Esophagus muscularis mucosa (tissue), 4 donors: ENCODE measurements around the gene ZNF3. TPM values are rescaled to one million over a fixed set of nuclear protein-coding genes. Genes with fewer than 3 reads are reported as not detected.
A peak's percentile ranks its signal among the peaks of the same experiment; 100 is the strongest.
"Not testable (repeated sequence)": the region's sequence is repeated elsewhere in the genome, so short reads cannot be mapped to it uniquely, and the experiment has no call there.

Experiments used
- DNase-seq: peaks from one replicate; pipeline ENCODE4 v3.0.0-alpha.2; 2017; ENCODE audit errors: extremely low spot score
- H3K27ac ChIP-seq, 4 donors: fragments of 200-600 bp; sonication (generic); replicated peaks in 1 of 4; 1 replicate in 3 of 4; 2 replicates in 1 of 4; pipeline ENCODE4 v1.5.1; 2016 to 2019; ENCODE audit warnings: mild to moderate bottlenecking in 1 of 4
- H3K27me3 ChIP-seq, 4 donors: fragments of 200-600 bp; sonication (generic); one replicate each; pipeline versions ENCODE4 v1.5.1 to v1.6.0; 2016 to 2019
- H3K36me3 ChIP-seq, 4 donors: fragments of 200-600 bp; sonication (generic); one replicate each; pipeline ENCODE4 v1.5.1; 2016 to 2019
- H3K4me1 ChIP-seq, 4 donors: fragments of 200-600 bp; sonication (generic); one replicate each; pipeline ENCODE4 v1.5.1; 2016 to 2019
- H3K4me3 ChIP-seq, 4 donors: fragments of 200-600 bp; sonication (generic); 1 replicate in 2 of 4; 2 replicates in 2 of 4; pipeline ENCODE4 v1.5.1; 2016 to 2019; ENCODE audit warnings: mild to moderate bottlenecking in 4 of 4, moderate library complexity in 1 of 4
- H3K9me3 ChIP-seq, 4 donors: fragments of 200-600 bp; sonication (generic); 1 replicate in 3 of 4; 2 replicates in 1 of 4; pipeline ENCODE4 v1.5.1; 2016 to 2019
- CTCF ChIP-seq, 3 experiments: fragments of 200-600 bp in 2 of 3; fragments of 450-650 bp in 1 of 3; sonication (generic) in 2 of 3; IDR thresholded peaks; one replicate each; pipeline ENCODE4 v1.5.1; 2017 to 2019; ENCODE audit warnings: antibody characterized with exemption in 3 of 3, mild to moderate bottlenecking in 2 of 3, moderate library complexity in 1 of 3
- EP300 ChIP-seq: sonication (generic); formaldehyde crosslinking; IDR thresholded peaks from one replicate; pipeline ENCODE4 v1.6.1; 2017; ENCODE audit warnings: antibody characterized with exemption
- POLR2A ChIP-seq: fragments of 450-650 bp; IDR thresholded peaks from one replicate; pipeline ENCODE4 v1.6.1; 2017; ENCODE audit warnings: antibody characterized with exemption, moderate library complexity, mild to moderate bottlenecking, low read depth
- POLR2AphosphoS5 ChIP-seq, 2 donors: sonication (generic); formaldehyde crosslinking; IDR thresholded peaks; one replicate each; pipeline ENCODE4 v1.6.1; 2017; ENCODE audit warnings: antibody characterized with exemption in 2 of 2
- WGBS: methylation state at CpG from one replicate; pipeline ENCODE4 v1.1.5; 2018; 5-methylcytosine and 5-hydroxymethylcytosine counted together
- intact Hi-C: fragments of 100-400 bp; cut with DNase I; formaldehyde crosslinking; loops from one replicate; pipeline ENCODE4 v1.15.1; 2023
- total RNA-seq, 4 donors: library from RNA; depleted of rRNA; stranded (reverse); fragments of >200 nt; gene quantifications; one replicate each; pipeline versions ENCODE4 v1.1.0 to v1.2.1, GENCODE V29; 2016

The ZNF3 gene
- 10 to 100 TPM; 15.6 to 25.3 (median 20.7) TPM for total RNA-seq

- peak; percentile 100 for DNase-seq
- intact Hi-C loops = loop anchor here (5.0 to 10.0 kb wide), 3 partner anchors 46 to 167 kb away; partner anchors contain the start of genes MBLAC1 and TRIM4
- peak within 1 kb of the TSS; percentile 87 to 92 (median 88) for H3K27ac ChIP-seq
- peaks cover 29 to 44% (median 41%) of the 10 kb centered on the region in 4 donors for H3K4me1 ChIP-seq
- H3K36me3 ChIP-seq = peaks cover 0 to 34% (median 30%) of the 10 kb centered on the region in 4 donors
- H3K4me3 ChIP-seq = peak within 1 kb of the TSS; percentile 97 to 99 (median 98)
- H3K27me3 ChIP-seq = no peaks in the 10 kb centered on the region
- WGBS = under 1% methylated on average over 37 of the region's 55 CpGs
- TF ChIP-seq CTCF (IDR thresholded peaks at IDR 0.05) (peak; percentile 93 to 95 (median 94)), EP300 (no peak), POLR2A (peak; percentile 43), POLR2AphosphoS5 (IDR thresholded peaks at IDR 0.05) (peak; percentile 89 to 97)
- H3K9me3 ChIP-seq = no peaks in the 10 kb centered on the region
These were observed at the start of gene ZNF3 for GRCh38 chr7:100081535-100082102. TSS of gene ZNF3 (minus strand) at chr7:100081723. CDS start at chr7:100077357, 4,366 bp downstream.

- TF ChIP-seq CTCF (IDR thresholded peaks at IDR 0.05) (peak; percentile 81 to 92 (median 92)), POLR2A (no peak), POLR2AphosphoS5 (IDR thresholded peaks at IDR 0.05) (peak in 1 of 2 donors; percentile 18)
- peaks cover 18 to 38% (median 29%) of the 10 kb centered on the region in 4 donors for H3K4me1 ChIP-seq
- intact Hi-C loops = loop anchor here (5.0 kb wide), 1 partner anchor 86 kb away; the partner anchor contains the start of gene PVRIG
- peak; percentile 93 for DNase-seq
- peak overlapping the region in 2 of 4 donors; percentile 8 to 42 for H3K4me3 ChIP-seq
- H3K27me3 ChIP-seq = no peaks in the 10 kb centered on the region
- no peaks in the 10 kb centered on the region for H3K36me3 ChIP-seq
- no peaks in the 10 kb centered on the region for H3K9me3 ChIP-seq
- H3K27ac ChIP-seq = no peak overlapping the region
- 11% methylated on average over 24 of the region's 24 CpGs for WGBS
These were observed 49.3 kb upstream of the ZNF3 start for GRCh38 chr7:100130608-100131453.

- peaks cover 24 to 44% (median 36%) of the 10 kb centered on the region in 4 donors for H3K4me1 ChIP-seq
- H3K9me3 ChIP-seq, H3K27me3 ChIP-seq, DNase-seq, H3K4me3 ChIP-seq, H3K27ac ChIP-seq, H3K36me3 ChIP-seq: not testable (repeated sequence)
- intact Hi-C loops = loop anchor here (5.0 kb wide), 1 partner anchor 87 kb away; the partner anchor contains the start of gene PVRIG
- 92% methylated on average over 1 of the region's 1 CpG for WGBS
These were observed 48.7 kb upstream of the ZNF3 start for GRCh38 chr7:100130220-100130607.

GRCh38 chr7:100128637-100128963 is 47.1 kb upstream of the ZNF3 start:
- peak overlapping the region in 3 of 4 donors; percentile 94 to 97 (median 97) for H3K27ac ChIP-seq
- peaks cover 24 to 51% (median 37%) of the 10 kb centered on the region in 4 donors for H3K4me1 ChIP-seq
- intact Hi-C loops = loop anchor here (5.0 kb wide), 2 partner anchors 46 to 136 kb away; partner anchors contain the start of gene ZNF3
- H3K27me3 ChIP-seq = no peaks in the 10 kb centered on the region
- 44% methylated on average over 1 of the region's 1 CpG for WGBS
- H3K9me3 ChIP-seq = no peaks in the 10 kb centered on the region
- TF ChIP-seq CTCF (IDR thresholded peaks at IDR 0.05) (no peak), POLR2AphosphoS5 (IDR thresholded peaks at IDR 0.05) (no peak), EP300 (no peak), POLR2A (no peak)
- peaks cover 0 to 14% (median 7%) of the 10 kb centered on the region in 4 donors for H3K36me3 ChIP-seq
- DNase-seq = no peak
- no peak overlapping the region for H3K4me3 ChIP-seq
